NT2/D1 (cell line): ENCODE measurements around the gene CYB5B.

ENCODE experiments used
- DNase-seq: peaks from one replicate; pipeline ENCODE4 v3.0.0-alpha.2; 2011; ENCODE audit warnings: low read depth, low spot score
- H3K27me3 ChIP-seq: 2 replicates; pipeline ENCODE4 v1.6.0; 2011; ENCODE audit warnings: mild to moderate bottlenecking; ENCODE audit not compliant: insufficient read length, insufficient read depth
- H3K36me3 ChIP-seq: 2 replicates; pipeline ENCODE4 v1.6.1; 2011; ENCODE audit warnings: mild to moderate bottlenecking, low read length, mixed read lengths; ENCODE audit not compliant: insufficient read depth, insufficient read length
- H3K4me1 ChIP-seq: 2 replicates; pipeline ENCODE4 v1.5.1; 2011; ENCODE audit not compliant: insufficient read depth, insufficient read length
- H3K4me3 ChIP-seq: 2 replicates; pipeline ENCODE4 v1.5.1; 2011; ENCODE audit warnings: low read depth; ENCODE audit not compliant: insufficient read length
- H3K9ac ChIP-seq: 2 replicates; pipeline ENCODE4 v1.6.0; 2011; ENCODE audit warnings: low read depth; ENCODE audit not compliant: insufficient read length
- H3K9me3 ChIP-seq: 2 replicates; pipeline ENCODE4 v1.5.1; 2011; ENCODE audit warnings: mild to moderate bottlenecking, low read length; ENCODE audit not compliant: insufficient read depth
- SUZ12 ChIP-seq: IDR thresholded peaks from 2 replicates; pipeline ENCODE4 v1.6.1; 2011; ENCODE audit not compliant: insufficient read length, insufficient read depth; ENCODE audit errors: extremely low read depth
- YY1 ChIP-seq: IDR thresholded peaks from 2 replicates; pipeline ENCODE4 v1.6.1; 2011; ENCODE audit not compliant: insufficient read length, insufficient read depth
- ZNF274 ChIP-seq: IDR thresholded peaks from 2 replicates; pipeline ENCODE4 v1.6.1; 2011; ENCODE audit warnings: mild to moderate bottlenecking, low read depth, low read length

The CYB5B gene

DNA sequence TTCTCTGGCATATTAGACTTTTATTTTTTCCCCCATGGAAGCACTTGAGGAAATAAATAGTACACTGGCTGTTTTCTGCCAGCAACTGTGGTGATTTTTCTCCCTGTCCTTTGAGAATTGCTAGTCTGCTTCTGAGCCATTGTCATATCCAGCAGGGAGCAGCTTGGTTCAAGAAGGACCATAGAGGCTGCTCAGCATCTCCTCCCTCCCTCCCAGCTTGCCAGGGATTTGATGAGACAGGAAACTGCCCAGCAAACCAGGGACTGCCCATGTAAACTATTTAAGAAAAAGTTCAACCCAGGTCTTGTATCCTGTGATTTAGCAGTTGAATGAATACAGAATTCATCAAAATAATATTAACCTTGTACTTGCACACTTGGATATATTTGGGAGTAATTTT, 39.5 kb downstream of the CYB5B start:
- H3K27me3 ChIP-seq = no peaks in the 10 kb centered on the region
- H3K9ac ChIP-seq = no peak overlapping the region
- H3K9me3 ChIP-seq = no peaks in the 10 kb centered on the region
- peaks cover 3% of the 10 kb centered on the region for H3K4me1 ChIP-seq
- TF ChIP-seq YY1 = no peak
- TF ChIP-seq SUZ12 = no peak
- TF ChIP-seq ZNF274 = no peak
- no peak for DNase-seq
- no peak overlapping the region for H3K4me3 ChIP-seq
- H3K36me3 ChIP-seq = peaks cover 35% of the 10 kb centered on the region

DNA sequence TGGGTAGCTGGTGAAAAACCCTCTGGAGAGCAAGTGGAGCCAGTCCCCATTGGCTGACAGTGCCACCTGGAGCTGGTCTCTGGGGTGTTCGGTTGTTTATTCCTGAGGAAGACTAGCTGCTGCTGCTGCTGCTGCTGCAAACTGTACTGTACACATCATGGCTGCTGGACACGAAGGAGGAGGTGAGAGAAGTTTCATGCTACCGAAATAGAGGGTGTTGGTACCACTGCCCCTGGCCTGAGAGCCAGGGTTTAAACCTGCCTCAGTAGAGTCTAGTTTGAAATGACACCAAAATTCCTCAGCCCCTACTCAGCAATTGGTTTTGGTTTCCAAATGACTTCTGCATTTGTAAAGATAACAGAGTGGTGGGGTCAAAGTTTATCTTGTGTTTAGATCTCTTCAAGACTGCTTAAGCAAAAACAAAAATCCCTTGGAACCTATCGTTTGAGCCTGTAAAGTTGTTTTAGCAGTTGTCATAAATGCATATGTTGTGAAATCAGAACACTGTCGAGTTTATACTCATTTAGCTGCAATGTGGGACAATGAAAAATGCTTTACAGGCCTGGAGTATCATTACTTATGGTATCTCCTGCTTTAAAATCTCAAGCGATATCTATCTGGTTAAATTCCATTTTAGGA, 40.8 kb downstream of the CYB5B start:
- DNase-seq = no peak
- H3K9ac ChIP-seq = no peak overlapping the region
- no peaks in the 10 kb centered on the region for H3K9me3 ChIP-seq
- H3K36me3 ChIP-seq = peaks cover 29% of the 10 kb centered on the region
- no peak overlapping the region for H3K4me3 ChIP-seq
- H3K27me3 ChIP-seq = no peaks in the 10 kb centered on the region
- TF ChIP-seq ZNF274 = no peak
- no peak for TF ChIP-seq YY1
- no peak for TF ChIP-seq SUZ12
- H3K4me1 ChIP-seq = peaks cover 3% of the 10 kb centered on the region

DNA sequence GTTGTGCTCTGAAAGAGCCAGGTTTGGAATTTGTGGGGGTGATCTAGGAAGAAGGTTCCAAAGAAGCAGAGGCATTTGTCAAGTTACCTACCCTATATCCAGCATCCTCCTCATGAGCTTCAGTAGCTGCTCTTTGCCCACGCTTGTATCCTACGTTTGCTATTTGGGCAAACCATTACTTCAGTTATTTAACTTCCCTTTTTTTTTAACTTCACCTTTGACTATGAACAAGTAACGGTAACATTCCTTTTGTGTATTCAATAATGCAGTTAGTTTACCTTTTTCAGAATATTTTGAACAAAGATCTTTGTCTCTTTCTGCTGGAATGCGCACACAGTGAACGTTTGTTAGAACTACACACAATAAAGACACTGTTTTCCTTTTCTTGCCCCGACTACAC, 41.5 kb downstream of the CYB5B start:
- Histone ChIP-seq H3K36me3 (peaks cover 29% of the 10 kb centered on the region), H3K27me3 (no peaks in the 10 kb centered on the region), H3K4me3 (no peak overlapping the region), H3K4me1 (peaks cover 3% of the 10 kb centered on the region), H3K9me3 (no peaks in the 10 kb centered on the region), H3K9ac (no peak overlapping the region)
- TF ChIP-seq ZNF274 = no peak
- TF ChIP-seq YY1 = no peak
- TF ChIP-seq SUZ12 = no peak
- no peak for DNase-seq

DNA sequence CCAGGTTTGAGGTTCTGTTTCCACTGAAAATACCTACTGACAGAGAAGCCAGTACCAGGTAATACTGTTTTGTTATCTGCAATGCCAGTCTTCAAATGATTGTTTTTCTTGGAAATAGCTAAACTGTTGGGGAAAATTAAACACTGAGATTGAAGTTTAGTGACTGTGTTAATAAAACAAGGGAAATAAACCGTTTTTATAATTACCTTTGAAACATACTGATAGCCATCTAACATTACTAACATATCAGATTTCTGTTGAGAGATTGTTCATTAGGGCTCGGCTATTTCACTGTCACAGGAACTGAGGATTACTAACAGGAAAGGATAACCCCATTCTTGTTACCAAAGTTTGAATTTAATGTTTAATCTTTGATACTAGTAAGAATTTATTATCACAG, 42.1 kb downstream of the CYB5B start:
- H3K9me3 ChIP-seq = no peaks in the 10 kb centered on the region
- no peak overlapping the region for H3K4me3 ChIP-seq
- H3K4me1 ChIP-seq = peaks cover 3% of the 10 kb centered on the region
- TF ChIP-seq ZNF274 (no peak), YY1 (no peak), SUZ12 (no peak)
- no peaks in the 10 kb centered on the region for H3K27me3 ChIP-seq
- H3K9ac ChIP-seq = no peak overlapping the region
- no peak for DNase-seq
- peaks cover 29% of the 10 kb centered on the region for H3K36me3 ChIP-seq

DNA sequence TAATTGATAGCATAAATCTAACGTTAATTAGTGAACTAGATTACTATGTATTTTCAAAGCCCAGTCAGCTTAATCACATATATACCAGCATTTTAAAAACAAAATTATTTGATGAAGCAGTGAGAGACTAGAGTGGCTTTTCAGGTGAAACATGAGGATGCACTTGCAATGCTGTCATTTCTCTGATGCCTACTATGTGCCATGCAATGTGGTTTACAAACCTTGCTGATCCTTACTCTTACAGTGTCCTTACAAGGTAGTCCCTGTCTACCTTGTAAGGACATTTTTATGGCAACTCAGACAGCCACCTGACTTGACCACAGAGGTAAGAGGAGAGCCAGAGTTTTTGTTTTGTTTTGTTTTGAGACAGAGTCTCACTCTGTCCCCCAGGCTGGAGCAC, 42.7 kb downstream of the CYB5B start:
- no peak for DNase-seq
- TF ChIP-seq SUZ12 (no peak), ZNF274 (no peak), YY1 (no peak)
- Histone ChIP-seq H3K4me3 (no peak overlapping the region), H3K4me1 (peaks cover 3% of the 10 kb centered on the region), H3K36me3 (peaks cover 29% of the 10 kb centered on the region), H3K9me3 (no peaks in the 10 kb centered on the region), H3K9ac (no peak overlapping the region), H3K27me3 (no peaks in the 10 kb centered on the region)

DNA sequence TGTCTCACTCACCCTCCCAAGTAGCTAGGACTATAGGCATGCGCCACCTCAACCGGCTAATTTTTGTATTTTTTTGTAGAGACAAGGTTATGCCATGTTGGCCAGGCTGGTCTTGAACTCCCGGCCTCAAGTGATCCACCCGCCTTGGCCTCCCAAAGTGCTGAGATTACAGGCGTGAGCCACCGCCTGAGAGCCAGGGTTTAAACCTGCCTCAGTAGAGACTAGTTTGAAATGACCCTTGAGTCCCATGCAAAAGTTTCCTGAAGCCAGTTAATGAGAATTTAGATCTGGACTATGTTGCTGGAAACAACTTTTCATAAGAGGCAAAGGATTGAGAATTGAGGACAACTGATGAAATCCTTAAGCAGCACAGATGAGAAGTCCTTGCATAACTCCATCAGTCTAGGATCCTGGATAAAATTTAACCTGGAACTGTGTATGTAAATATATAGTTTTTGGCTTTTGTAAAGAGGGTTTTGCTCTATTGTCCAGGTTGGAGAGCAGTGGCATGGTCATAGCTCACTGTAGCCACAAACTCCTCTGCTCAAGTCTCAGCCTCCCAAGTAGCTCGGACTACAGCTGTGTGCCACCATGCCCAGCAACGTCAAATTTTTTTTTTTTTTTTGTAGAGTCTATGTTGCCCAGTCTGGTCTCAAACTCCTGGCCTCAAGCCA, 43.2 kb downstream of the CYB5B start:
- no peak for TF ChIP-seq ZNF274
- no peak for TF ChIP-seq YY1
- no peak for TF ChIP-seq SUZ12
- H3K4me3 ChIP-seq = no peak overlapping the region
- peaks cover 3% of the 10 kb centered on the region for H3K4me1 ChIP-seq
- H3K27me3 ChIP-seq = no peaks in the 10 kb centered on the region
- DNase-seq = no peak
- no peaks in the 10 kb centered on the region for H3K9me3 ChIP-seq
- H3K9ac ChIP-seq = no peak overlapping the region
- peaks cover 23% of the 10 kb centered on the region for H3K36me3 ChIP-seq

DNA sequence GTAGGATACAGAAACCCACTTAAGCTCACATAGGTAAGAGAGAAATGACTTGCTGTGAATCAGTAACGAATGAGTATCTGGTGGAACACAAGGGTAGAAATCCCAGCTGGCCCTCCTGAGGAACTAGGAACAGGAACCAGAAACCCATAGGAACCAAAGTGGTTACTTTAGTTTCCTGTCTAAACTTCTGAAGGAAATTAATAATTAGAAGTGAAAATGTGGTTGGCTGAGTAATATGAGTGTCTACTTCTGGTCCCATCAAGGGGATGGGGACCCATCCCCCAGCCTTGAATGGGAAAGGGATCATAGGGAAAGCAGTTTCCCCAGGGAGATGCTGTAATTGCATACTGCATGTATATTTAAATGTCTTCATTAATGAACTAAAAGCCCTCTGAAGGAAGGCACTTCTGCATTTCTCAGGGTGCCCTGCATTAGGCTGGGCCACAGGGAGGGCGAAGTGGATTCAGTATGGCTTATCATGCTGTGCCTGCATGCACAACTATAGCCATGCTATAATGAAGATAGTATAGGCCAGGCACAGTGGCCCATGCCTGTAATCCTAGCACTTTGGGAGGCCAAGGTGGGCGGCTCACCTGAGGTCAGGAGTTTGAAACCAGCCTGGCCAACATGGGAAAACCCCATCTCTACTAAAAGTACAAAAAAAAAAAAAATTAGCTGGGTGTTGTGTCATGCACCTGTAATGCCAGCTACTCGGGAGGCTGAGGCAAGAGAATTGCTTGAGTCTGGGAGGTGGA, 45.6 kb downstream of the CYB5B start:
- H3K9ac ChIP-seq = no peak overlapping the region
- no peaks in the 10 kb centered on the region for H3K9me3 ChIP-seq
- no peaks in the 10 kb centered on the region for H3K27me3 ChIP-seq
- peaks cover 2% of the 10 kb centered on the region for H3K4me1 ChIP-seq
- TF ChIP-seq SUZ12 (no peak), ZNF274 (no peak), YY1 (no peak)
- no peak for DNase-seq
- no peak overlapping the region for H3K4me3 ChIP-seq
- peaks cover 9% of the 10 kb centered on the region for H3K36me3 ChIP-seq
